Liver (tissue), 9 donors: ENCODE results near the gene SH2D4B. TPM values are rescaled to one million over a fixed set of nuclear protein-coding genes. Genes with fewer than 3 reads are reported as not detected.
A peak's percentile ranks its signal among the peaks of the same experiment; 100 is the strongest.

Experiments used
- DNase-seq: peaks from one replicate; pipeline ENCODE4 v3.0.0-alpha.2; 2017; ENCODE audit warnings: low spot score
- H3K27ac ChIP-seq, 2 donors: one replicate each; pipeline ENCODE4 v1.7.0; 2013; ENCODE audit warnings: inconsistent platforms in 2 of 2, low read length in 2 of 2, control low read depth in 1 of 2, low read depth in 1 of 2, mild to moderate bottlenecking in 1 of 2
- H3K27me3 ChIP-seq, 4 donors: one replicate each; pipeline versions ENCODE4 v1.6.1 to v1.7.0; 2013; ENCODE audit warnings: low read length in 3 of 4, inconsistent platforms in 1 of 4, mild to moderate bottlenecking in 1 of 4, moderate library complexity in 1 of 4; ENCODE audit not compliant: control insufficient read depth in 4 of 4, insufficient read depth in 4 of 4
- H3K36me3 ChIP-seq, 4 donors: one replicate each; pipeline versions ENCODE4 v1.6.1 to v1.7.0; 2013; ENCODE audit warnings: low read length in 3 of 4, mild to moderate bottlenecking in 3 of 4, low read depth in 1 of 4, moderate library complexity in 1 of 4; ENCODE audit not compliant: control insufficient read depth in 4 of 4, insufficient read depth in 3 of 4
- H3K4me1 ChIP-seq, 4 donors: one replicate each; pipeline versions ENCODE4 v1.6.1 to v1.7.0; 2013; ENCODE audit warnings: low read length in 3 of 4, mild to moderate bottlenecking in 3 of 4, moderate library complexity in 1 of 4; ENCODE audit not compliant: control insufficient read depth in 4 of 4, insufficient read depth in 4 of 4
- H3K4me3 ChIP-seq, 3 donors: one replicate each; pipeline versions ENCODE4 v1.6.1 to v1.7.0; 2013; ENCODE audit warnings: low read length in 3 of 3, control low read depth in 1 of 3, low read depth in 1 of 3, mild to moderate bottlenecking in 1 of 3
- H3K9ac ChIP-seq, 2 donors: one replicate each; pipeline ENCODE4 v1.7.0; 2013; ENCODE audit warnings: low read length in 2 of 2, mild to moderate bottlenecking in 2 of 2, moderate library complexity in 2 of 2, control low read depth in 1 of 2, low read depth in 1 of 2
- H3K9me3 ChIP-seq, 4 donors: one replicate each; pipeline versions ENCODE4 v1.6.1 to v1.7.0; 2013; ENCODE audit warnings: low read length in 3 of 4; ENCODE audit not compliant: control insufficient read depth in 4 of 4
- EGR1 ChIP-seq, 2 donors: IDR thresholded peaks; 2 replicates each; pipeline ENCODE4 v1.6.1; 2016 to 2018; ENCODE audit warnings: antibody characterized with exemption in 2 of 2, low read depth in 2 of 2
- FOXA1 ChIP-seq: IDR thresholded peaks from 2 replicates; pipeline ENCODE4 v1.6.1; 2016; ENCODE audit warnings: antibody characterized with exemption
- FOXA2 ChIP-seq: IDR thresholded peaks from 2 replicates; pipeline ENCODE4 v1.6.1; 2016; ENCODE audit warnings: antibody characterized with exemption
- GABPA ChIP-seq, 2 donors: IDR thresholded peaks in 1 of 2; conservative IDR thresholded peaks in 1 of 2; 2 replicates each; pipeline ENCODE4 v1.6.1; 2016; ENCODE audit warnings: antibody characterized with exemption in 2 of 2, mild to moderate bottlenecking in 1 of 2, moderate library complexity in 1 of 2
- HNF4A ChIP-seq, 2 donors: conservative IDR thresholded peaks; 2 replicates each; pipeline ENCODE4 v1.6.1; 2016; ENCODE audit warnings: antibody characterized with exemption in 2 of 2, mild to moderate bottlenecking in 2 of 2
- HNF4G ChIP-seq: IDR thresholded peaks from 2 replicates; pipeline ENCODE4 v1.6.1; 2016; ENCODE audit warnings: antibody characterized with exemption
- JUND ChIP-seq, 2 donors: IDR thresholded peaks; 2 replicates each; pipeline ENCODE4 v1.6.1; 2016; ENCODE audit warnings: antibody characterized with exemption in 2 of 2
- NR2F2 ChIP-seq: IDR thresholded peaks from 2 replicates; pipeline ENCODE4 v1.6.1; 2016; ENCODE audit warnings: antibody characterized with exemption
- RAD21 ChIP-seq, 2 donors: IDR thresholded peaks; 2 replicates each; pipeline ENCODE4 v1.6.1; 2016; ENCODE audit warnings: antibody characterized with exemption in 2 of 2, mild to moderate bottlenecking in 2 of 2
- RXRA ChIP-seq, 2 donors: IDR thresholded peaks; 2 replicates each; pipeline ENCODE4 v1.6.1; 2017 to 2018; ENCODE audit warnings: antibody characterized with exemption in 2 of 2, mild to moderate bottlenecking in 1 of 2
- SP1 ChIP-seq: IDR thresholded peaks from 2 replicates; pipeline ENCODE4 v1.6.1; 2018; ENCODE audit warnings: antibody characterized with exemption, mild to moderate bottlenecking
- TAF1 ChIP-seq: conservative IDR thresholded peaks from 2 replicates; pipeline ENCODE4 v1.6.1; 2016; ENCODE audit warnings: antibody characterized with exemption, mild to moderate bottlenecking
- YY1 ChIP-seq: IDR thresholded peaks from 2 replicates; pipeline ENCODE4 v1.6.1; 2016; ENCODE audit warnings: antibody characterized with exemption, mild to moderate bottlenecking
- WGBS: extraction: QIAGEN DNeasy Blood & Tissue Kit; methylation state at CpG from one replicate; pipeline ENCODE4 v1.1.7; 2013; 5-methylcytosine and 5-hydroxymethylcytosine counted together
- polyA plus RNA-seq, 2 donors: library from polyadenylated mRNA; stranded (reverse) in 1 of 2; unstranded in 1 of 2; fragments of 200-250 nt in 1 of 2; fragments of >200 nt in 1 of 2; fragmentation: Nextera tagmentation in 1 of 2; extraction: Ambion mirVana in 1 of 2; gene quantifications; one replicate each; pipeline versions ENCODE4 v1.2.1 to v1.2.3, GENCODE V29; 2013 to 2015
- total RNA-seq, 2 donors: library from RNA; depleted of rRNA; stranded (reverse); fragments of >200 nt; gene quantifications; one replicate each; pipeline ENCODE4 v1.2.3, GENCODE V29; 2014
- TF ChIP-seq, protein P1 (sequence below): IDR thresholded peaks from 2 replicates; pipeline ENCODE4 v1.6.1; 2016; ENCODE audit warnings: antibody characterized with exemption
- TF ChIP-seq, protein P2 (sequence below): IDR thresholded peaks from 2 replicates; pipeline ENCODE4 v1.6.1; 2016; ENCODE audit warnings: antibody characterized with exemption, mild to moderate bottlenecking
- TF ChIP-seq, protein P3 (sequence below): fragments of 150-350 bp; IDR thresholded peaks from 2 replicates; pipeline ENCODE4 v1.5.1; 2017; ENCODE audit warnings: improper control_type of control experiment, low read depth, low read length; ENCODE audit not compliant: missing input control
- TF ChIP-seq, protein P4 (sequence below): IDR thresholded peaks from 2 replicates; pipeline ENCODE4 v1.6.1; 2016; ENCODE audit warnings: antibody characterized with exemption
- TF ChIP-seq, protein P5 (sequence below): IDR thresholded peaks from 2 replicates; pipeline ENCODE4 v1.6.1; 2016; ENCODE audit warnings: antibody characterized with exemption
- donor health status: healthy.
- donor health status: healthy.
- donor health status: healthy.
- donor health status: healthy.
- donor health status: healthy.

The SH2D4B gene
- under 1 TPM in 1 of 2 donors, not detected in 1; 0.19 TPM for total RNA-seq
- not detected for polyA plus RNA-seq

DNA sequence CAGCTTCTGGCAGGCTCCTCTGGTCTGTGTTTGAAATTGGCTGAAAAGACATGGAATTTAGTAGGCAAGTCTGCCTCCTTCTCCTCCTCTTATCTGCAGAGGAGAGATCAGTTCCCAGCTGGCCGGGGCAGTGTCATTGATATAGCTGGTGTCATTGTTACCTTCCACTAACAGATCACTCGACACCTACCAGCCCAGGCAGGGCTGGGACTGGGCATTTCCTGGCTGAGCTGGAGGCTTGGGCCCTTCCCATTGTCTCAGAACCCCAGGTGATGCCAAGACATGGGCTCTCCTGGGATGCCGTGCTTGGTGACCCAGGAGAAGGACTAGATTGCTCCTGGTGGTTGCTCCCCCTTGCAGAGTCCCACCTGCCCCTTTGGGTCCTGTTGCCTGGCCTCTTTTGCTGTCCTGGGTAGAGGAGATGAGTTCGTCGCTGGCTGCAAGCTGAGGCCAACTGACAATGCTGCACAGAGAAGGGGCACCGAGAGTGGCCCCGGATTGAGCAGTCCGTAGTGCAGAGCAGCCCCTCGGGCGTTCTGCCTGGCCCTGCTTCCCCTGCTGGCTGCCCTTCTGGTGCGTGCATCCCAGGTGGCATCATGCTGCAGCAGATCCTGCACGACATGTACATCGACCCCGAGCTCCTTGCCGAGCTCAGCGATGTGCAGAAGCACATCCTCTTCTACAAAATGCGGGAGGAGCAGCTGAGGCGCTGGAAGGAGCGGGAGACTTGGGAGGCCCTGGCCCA lies at the start of gene SH2D4B:
Gene SH2D4B, plus strand, starts transcription at position 167 of the 745 bp plus-strand sequence. Its CDS starts 430 bp downstream, at position 597.
- peak; percentile 29 for DNase-seq
- H3K36me3 ChIP-seq = no peaks in the 10 kb centered on the region
- no peak within 1 kb of the TSS for H3K4me3 ChIP-seq
- peaks cover 0 to 7% (median 6%) of the 10 kb centered on the region in 4 donors for H3K4me1 ChIP-seq
- no peaks in the 10 kb centered on the region for H3K27me3 ChIP-seq
- TF ChIP-seq, protein P1, sequence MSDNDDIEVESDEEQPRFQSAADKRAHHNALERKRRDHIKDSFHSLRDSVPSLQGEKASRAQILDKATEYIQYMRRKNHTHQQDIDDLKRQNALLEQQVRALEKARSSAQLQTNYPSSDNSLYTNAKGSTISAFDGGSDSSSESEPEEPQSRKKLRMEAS = no peak
- TF ChIP-seq JUND (IDR thresholded peaks at IDR 0.05) = no peak
- TF ChIP-seq HNF4G = no peak
- H3K27ac ChIP-seq = peak within 1 kb of the TSS in 1 of 2 donors; percentile 47
- 95% methylated on average over 19 of the region's 19 CpGs for WGBS
- H3K9ac ChIP-seq = no peak within 1 kb of the TSS
- H3K9me3 ChIP-seq = no peaks in the 10 kb centered on the region

DNA sequence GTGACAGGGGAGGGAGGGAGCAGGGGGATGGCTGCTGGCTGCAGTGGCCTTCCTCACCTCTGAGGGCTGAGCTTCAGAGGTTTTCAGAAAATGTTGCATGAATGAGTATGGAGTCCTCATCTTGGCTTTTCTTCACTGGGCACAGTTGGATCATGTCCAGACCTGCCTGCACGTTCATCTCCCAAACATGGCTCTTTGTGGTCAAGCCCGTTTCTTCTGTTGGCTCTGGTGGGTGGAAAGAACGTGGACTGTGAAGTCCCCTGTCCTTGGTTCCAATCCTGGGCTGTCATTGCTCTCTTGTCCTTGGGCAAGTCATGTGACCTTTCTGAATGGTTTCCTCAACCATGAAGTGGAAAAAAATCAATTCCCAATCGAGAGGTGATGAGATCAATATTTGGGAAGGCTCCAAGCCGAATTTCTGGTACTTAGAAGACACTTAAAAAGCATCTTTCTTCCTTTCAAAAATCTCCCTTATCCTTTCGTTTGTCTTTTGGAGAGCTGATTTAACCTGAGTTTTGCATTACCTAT lies 49.1 kb upstream of the SH2D4B start:
- Histone ChIP-seq H3K36me3 (no peaks in the 10 kb centered on the region), H3K9ac (no peak overlapping the region), H3K4me1 (peaks cover 16 to 50% (median 31%) of the 10 kb centered on the region in 4 donors), H3K9me3 (no peaks in the 10 kb centered on the region), H3K27me3 (no peaks in the 10 kb centered on the region), H3K4me3 (no peak overlapping the region), H3K27ac (peak overlapping the region; percentile 37 to 69)
- DNase-seq = no peak
- WGBS = 63% methylated on average over 6 of the region's 6 CpGs
- TF ChIP-seq YY1 (no peak), RXRA (IDR thresholded peaks at IDR 0.05) (no peak), RAD21 (IDR thresholded peaks at IDR 0.05) (no peak), FOXA1 (no peak), TAF1 (no peak), NR2F2 (no peak), FOXA2 (no peak), JUND (IDR thresholded peaks at IDR 0.05) (no peak), SP1 (no peak), EGR1 (IDR thresholded peaks at IDR 0.05; ENCODE audit: low read depth in 2 of 2) (no peak), HNF4G (no peak), HNF4A (conservative IDR thresholded peaks at IDR 0.05) (no peak), GABPA (IDR thresholded peaks at IDR 0.05 in 1 of 2, conservative IDR thresholded peaks at IDR 0.05 in 1 of 2) (no peak)
- TF ChIP-seq, protein P1 = no peak
- TF ChIP-seq, protein P2, sequence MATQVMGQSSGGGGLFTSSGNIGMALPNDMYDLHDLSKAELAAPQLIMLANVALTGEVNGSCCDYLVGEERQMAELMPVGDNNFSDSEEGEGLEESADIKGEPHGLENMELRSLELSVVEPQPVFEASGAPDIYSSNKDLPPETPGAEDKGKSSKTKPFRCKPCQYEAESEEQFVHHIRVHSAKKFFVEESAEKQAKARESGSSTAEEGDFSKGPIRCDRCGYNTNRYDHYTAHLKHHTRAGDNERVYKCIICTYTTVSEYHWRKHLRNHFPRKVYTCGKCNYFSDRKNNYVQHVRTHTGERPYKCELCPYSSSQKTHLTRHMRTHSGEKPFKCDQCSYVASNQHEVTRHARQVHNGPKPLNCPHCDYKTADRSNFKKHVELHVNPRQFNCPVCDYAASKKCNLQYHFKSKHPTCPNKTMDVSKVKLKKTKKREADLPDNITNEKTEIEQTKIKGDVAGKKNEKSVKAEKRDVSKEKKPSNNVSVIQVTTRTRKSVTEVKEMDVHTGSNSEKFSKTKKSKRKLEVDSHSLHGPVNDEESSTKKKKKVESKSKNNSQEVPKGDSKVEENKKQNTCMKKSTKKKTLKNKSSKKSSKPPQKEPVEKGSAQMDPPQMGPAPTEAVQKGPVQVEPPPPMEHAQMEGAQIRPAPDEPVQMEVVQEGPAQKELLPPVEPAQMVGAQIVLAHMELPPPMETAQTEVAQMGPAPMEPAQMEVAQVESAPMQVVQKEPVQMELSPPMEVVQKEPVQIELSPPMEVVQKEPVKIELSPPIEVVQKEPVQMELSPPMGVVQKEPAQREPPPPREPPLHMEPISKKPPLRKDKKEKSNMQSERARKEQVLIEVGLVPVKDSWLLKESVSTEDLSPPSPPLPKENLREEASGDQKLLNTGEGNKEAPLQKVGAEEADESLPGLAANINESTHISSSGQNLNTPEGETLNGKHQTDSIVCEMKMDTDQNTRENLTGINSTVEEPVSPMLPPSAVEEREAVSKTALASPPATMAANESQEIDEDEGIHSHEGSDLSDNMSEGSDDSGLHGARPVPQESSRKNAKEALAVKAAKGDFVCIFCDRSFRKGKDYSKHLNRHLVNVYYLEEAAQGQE = no peak
- TF ChIP-seq, protein P3, sequence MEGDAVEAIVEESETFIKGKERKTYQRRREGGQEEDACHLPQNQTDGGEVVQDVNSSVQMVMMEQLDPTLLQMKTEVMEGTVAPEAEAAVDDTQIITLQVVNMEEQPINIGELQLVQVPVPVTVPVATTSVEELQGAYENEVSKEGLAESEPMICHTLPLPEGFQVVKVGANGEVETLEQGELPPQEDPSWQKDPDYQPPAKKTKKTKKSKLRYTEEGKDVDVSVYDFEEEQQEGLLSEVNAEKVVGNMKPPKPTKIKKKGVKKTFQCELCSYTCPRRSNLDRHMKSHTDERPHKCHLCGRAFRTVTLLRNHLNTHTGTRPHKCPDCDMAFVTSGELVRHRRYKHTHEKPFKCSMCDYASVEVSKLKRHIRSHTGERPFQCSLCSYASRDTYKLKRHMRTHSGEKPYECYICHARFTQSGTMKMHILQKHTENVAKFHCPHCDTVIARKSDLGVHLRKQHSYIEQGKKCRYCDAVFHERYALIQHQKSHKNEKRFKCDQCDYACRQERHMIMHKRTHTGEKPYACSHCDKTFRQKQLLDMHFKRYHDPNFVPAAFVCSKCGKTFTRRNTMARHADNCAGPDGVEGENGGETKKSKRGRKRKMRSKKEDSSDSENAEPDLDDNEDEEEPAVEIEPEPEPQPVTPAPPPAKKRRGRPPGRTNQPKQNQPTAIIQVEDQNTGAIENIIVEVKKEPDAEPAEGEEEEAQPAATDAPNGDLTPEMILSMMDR = no peak
- TF ChIP-seq, protein P4, sequence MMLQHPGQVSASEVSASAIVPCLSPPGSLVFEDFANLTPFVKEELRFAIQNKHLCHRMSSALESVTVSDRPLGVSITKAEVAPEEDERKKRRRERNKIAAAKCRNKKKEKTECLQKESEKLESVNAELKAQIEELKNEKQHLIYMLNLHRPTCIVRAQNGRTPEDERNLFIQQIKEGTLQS = no peak
- TF ChIP-seq, protein P5, sequence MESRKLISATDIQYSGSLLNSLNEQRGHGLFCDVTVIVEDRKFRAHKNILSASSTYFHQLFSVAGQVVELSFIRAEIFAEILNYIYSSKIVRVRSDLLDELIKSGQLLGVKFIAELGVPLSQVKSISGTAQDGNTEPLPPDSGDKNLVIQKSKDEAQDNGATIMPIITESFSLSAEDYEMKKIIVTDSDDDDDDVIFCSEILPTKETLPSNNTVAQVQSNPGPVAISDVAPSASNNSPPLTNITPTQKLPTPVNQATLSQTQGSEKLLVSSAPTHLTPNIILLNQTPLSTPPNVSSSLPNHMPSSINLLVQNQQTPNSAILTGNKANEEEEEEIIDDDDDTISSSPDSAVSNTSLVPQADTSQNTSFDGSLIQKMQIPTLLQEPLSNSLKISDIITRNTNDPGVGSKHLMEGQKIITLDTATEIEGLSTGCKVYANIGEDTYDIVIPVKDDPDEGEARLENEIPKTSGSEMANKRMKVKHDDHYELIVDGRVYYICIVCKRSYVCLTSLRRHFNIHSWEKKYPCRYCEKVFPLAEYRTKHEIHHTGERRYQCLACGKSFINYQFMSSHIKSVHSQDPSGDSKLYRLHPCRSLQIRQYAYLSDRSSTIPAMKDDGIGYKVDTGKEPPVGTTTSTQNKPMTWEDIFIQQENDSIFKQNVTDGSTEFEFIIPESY = no peak
